ENCODE measurements around the gene SOCS7. TPM values are rescaled to one million over a fixed set of nuclear protein-coding genes. Genes with fewer than 3 reads are reported as not detected.

Gene SOCS7
- total and polyA plus RNA-seq, 2 of the 4 experiments (the other 2 are of a cell fraction): 6.5 to 6.8 TPM

- Histone ChIP-seq H3K27me3 (ENCODE audit: control insufficient read depth, insufficient read depth, low read length) (no peaks in the 10 kb centered on the region), H3K23ac (ENCODE audit: low read depth, low read length) (no peak overlapping the region), H3K4me3 (ENCODE audit: insufficient read depth, low read depth, low read length) (no peak overlapping the region), H2BK5ac (ENCODE audit: low read depth, low read length, poor library complexity, severe bottlenecking) (no peak overlapping the region), H3K9ac (ENCODE audit: low read depth, low read length) (no peak overlapping the region), H2BK15ac (ENCODE audit: low read depth, low read length) (no peak overlapping the region), H3K4ac (ENCODE audit: low read depth, low read length) (no peak overlapping the region), H3K9me3 (ENCODE audit: control insufficient read depth, insufficient read depth, low read length) (no peaks in the 10 kb centered on the region), H4K91ac (ENCODE audit: insufficient read depth, low read depth, low read length) (no peak overlapping the region), H2AK5ac (ENCODE audit: low read depth, low read length) (no peak overlapping the region), H3K27ac (ENCODE audit: insufficient read depth, low read length) (no peak overlapping the region), H3K4me2 (ENCODE audit: low read depth, low read length) (no peak overlapping the region), H3K9me1 (ENCODE audit: insufficient read depth, low read length) (peaks cover 19% of the 10 kb centered on the region), H2AFZ (replicated peaks; ENCODE audit: low read length, poor library complexity) (no peak overlapping the region), H2BK20ac (ENCODE audit: low read depth, low read length) (no peak overlapping the region), H4K20me1 (ENCODE audit: insufficient read depth, low read length) (peaks cover 95% of the 10 kb centered on the region), H3K36me3 (ENCODE audit: control insufficient read depth, insufficient read depth, low read length) (peaks cover 13% of the 10 kb centered on the region), H4K5ac (ENCODE audit: low read depth, low read length) (no peak overlapping the region), H3K18ac (ENCODE audit: low read depth, low read length) (no peak overlapping the region), H2BK120ac (ENCODE audit: low read depth, low read length) (no peak overlapping the region), H3K79me1 (ENCODE audit: low read depth in 1 of 2, low read length in 2 of 2) (peaks cover 34 to 97% of the 10 kb centered on the region in 2 experiments), H4K8ac (ENCODE audit: low read depth in 2 of 2, low read length in 2 of 2) (no peak overlapping the region), H2AK9ac (replicated peaks; ENCODE audit: low read depth, low read length, poor library complexity) (no peak overlapping the region), H3K14ac (replicated peaks; ENCODE audit: low read depth, low read length) (no peak overlapping the region), H3K56ac (ENCODE audit: extremely low read depth, insufficient read depth, low read length) (no peak overlapping the region), H3K4me1 (ENCODE audit: control insufficient read depth, insufficient read depth, low read length) (peaks cover 16% of the 10 kb centered on the region)
- DNase-seq: no peak
- intact Hi-C loops (cut with micrococcal nuclease): no loop called here
- POLR2A ChIA-PET (ENCODE audit: unreplicated experiment): interaction anchor here (0.6 kb wide), 3 partner anchors 24 to 126 kb away, joined by 3 to 5 read pairs (median 4); no protein-coding TSS in a partner anchor
- dilution Hi-C loops (cut with HindIII; ENCODE audit: low sequenced_read_pairs, unreplicated experiment): no loop called here
- CTCF ChIA-PET: interaction anchor here (1.3 kb wide), 1 partner anchor 15 kb away, joined by 4 read pairs; no protein-coding TSS in a partner anchor
- BruUV-seq (replicated peaks): no TSS peak
- in situ Hi-C loops (cut with MboI; ENCODE audit: low sequenced_read_pairs): no loop called here
- TF ChIP-seq FOS (IDR thresholded peaks at IDR 0.05; ENCODE audit: low read depth, low read length): no peak
- no peak for TF ChIP-seq CHD1 (IDR thresholded peaks at IDR 0.05; ENCODE audit: low read depth, low read length)
- no peak for TF ChIP-seq CTCF (conservative IDR thresholded peaks at IDR 0.05; ENCODE audit: low read depth, low read length)
- no peak for TF ChIP-seq USF2 (IDR thresholded peaks at IDR 0.05; ENCODE audit: low read depth, low read length)
- no peak for TF ChIP-seq RAD21 (IDR thresholded peaks at IDR 0.05; ENCODE audit: low read length)
- no peak for TF ChIP-seq MAFK (IDR thresholded peaks at IDR 0.05; ENCODE audit: low read depth, low read length)
- TF ChIP-seq BHLHE40 (IDR thresholded peaks at IDR 0.05; ENCODE audit: low read depth, low read length): no peak
- TF ChIP-seq RFX5 (IDR thresholded peaks at IDR 0.05; ENCODE audit: low read depth, low read length): no peak
- no peak for TF ChIP-seq SMC3 (IDR thresholded peaks at IDR 0.05; ENCODE audit: low read depth, low read length)
- no peak for TF ChIP-seq POLR2A (IDR thresholded peaks at IDR 0.05; ENCODE audit: low read depth, low read length)
- ATAC-seq (ENCODE audit: low read depth): no peak
- no CpG with 5 or more reads among the region's 5 CpGs for WGBS, 2 experiments (ENCODE audit: extremely low coverage in 2 of 2, insufficient read length in 1 of 2)
These were observed 87.8 kb downstream of the SOCS7 start for GRCh38 chr17:38439436-38439835.
